Measurements from ENCODE around the gene TBCK.

Gene TBCK

GRCh38 chr4:106208481-106209460 is 107.2 kb downstream of the TBCK start:
- no peak for DNase-seq (ENCODE audit: low read depth)
- no peak overlapping the region for H3K4me3 ChIP-seq (ENCODE audit: low read depth, low read length)
- no peak for TF ChIP-seq CTCF (conservative IDR thresholded peaks at IDR 0.05; ENCODE audit: low read depth, low read length)

GRCh38 chr4:106201373-106201772 is 114.6 kb downstream of the TBCK start:
- DNase-seq (ENCODE audit: low read depth): peak; percentile 47
- H3K4me3 ChIP-seq (ENCODE audit: low read depth, low read length): no peak overlapping the region
- TF ChIP-seq CTCF (conservative IDR thresholded peaks at IDR 0.05; ENCODE audit: low read depth, low read length): peak; percentile 66

GRCh38 chr4:106195435-106195950 is 120.5 kb downstream of the TBCK start:
- no peak overlapping the region for H3K4me3 ChIP-seq (ENCODE audit: low read depth, low read length)
- TF ChIP-seq CTCF (conservative IDR thresholded peaks at IDR 0.05; ENCODE audit: low read depth, low read length): no peak
- no peak for DNase-seq (ENCODE audit: low read depth)

GRCh38 chr4:106194801-106195200 is 121.2 kb downstream of the TBCK start:
- no peak overlapping the region for H3K4me3 ChIP-seq (ENCODE audit: low read depth, low read length)
- no peak for TF ChIP-seq CTCF (conservative IDR thresholded peaks at IDR 0.05; ENCODE audit: low read depth, low read length)
- DNase-seq (ENCODE audit: low read depth): no peak

GRCh38 chr4:106192131-106192530 is 123.9 kb downstream of the TBCK start:
- no peak for TF ChIP-seq CTCF (conservative IDR thresholded peaks at IDR 0.05; ENCODE audit: low read depth, low read length)
- no peak for DNase-seq (ENCODE audit: low read depth)
- H3K4me3 ChIP-seq (ENCODE audit: low read depth, low read length): no peak overlapping the region

GRCh38 chr4:106186201-106186600 is 129.8 kb downstream of the TBCK start:
- TF ChIP-seq CTCF (conservative IDR thresholded peaks at IDR 0.05; ENCODE audit: low read depth, low read length): no peak
- H3K4me3 ChIP-seq (ENCODE audit: low read depth, low read length): no peak overlapping the region
- no peak for DNase-seq (ENCODE audit: low read depth)

All from choroid plexus epithelial cell (primary cell).